Glomerular endothelial cell (primary cell): ENCODE measurements around the gene NEK6. TPM values are rescaled to one million over a fixed set of nuclear protein-coding genes. Genes with fewer than 3 reads are reported as not detected.

ENCODE experiments used
- DNase-seq: peaks from one replicate; pipeline ENCODE4 v3.0.0-alpha.2; 2011; ENCODE audit warnings: low read depth, low spot score; ENCODE audit errors: extremely low read depth
- total RNA-seq: library from RNA; depleted of rRNA; stranded (reverse); fragments of >200 nt; gene quantifications from 2 replicates; pipeline ENCODE4 v1.2.3, GENCODE V29; 2015

Gene NEK6
- total RNA-seq, 1 donor from 2014 or later = 53.8 TPM

DNA sequence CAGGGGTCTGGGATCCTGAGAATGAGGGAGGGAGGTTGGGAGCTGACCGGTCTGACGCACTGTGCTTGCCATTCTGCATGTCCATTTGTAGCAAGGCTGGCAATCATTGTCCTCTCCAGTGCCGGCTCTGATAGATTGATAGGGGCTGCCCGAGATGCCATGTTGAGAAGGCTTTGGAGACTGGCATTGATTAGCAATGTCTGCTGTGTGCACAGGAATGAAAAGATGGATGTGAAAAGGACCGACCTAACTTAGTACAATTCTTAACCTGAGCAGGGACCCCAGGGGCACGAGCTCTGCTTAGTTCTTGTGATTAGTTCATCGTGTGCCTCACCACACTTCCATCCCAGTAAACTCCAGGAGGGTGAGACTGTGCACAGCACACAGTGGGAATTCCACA lies 17.0 kb downstream of the NEK6 start:
- DNase-seq = no peak

DNA sequence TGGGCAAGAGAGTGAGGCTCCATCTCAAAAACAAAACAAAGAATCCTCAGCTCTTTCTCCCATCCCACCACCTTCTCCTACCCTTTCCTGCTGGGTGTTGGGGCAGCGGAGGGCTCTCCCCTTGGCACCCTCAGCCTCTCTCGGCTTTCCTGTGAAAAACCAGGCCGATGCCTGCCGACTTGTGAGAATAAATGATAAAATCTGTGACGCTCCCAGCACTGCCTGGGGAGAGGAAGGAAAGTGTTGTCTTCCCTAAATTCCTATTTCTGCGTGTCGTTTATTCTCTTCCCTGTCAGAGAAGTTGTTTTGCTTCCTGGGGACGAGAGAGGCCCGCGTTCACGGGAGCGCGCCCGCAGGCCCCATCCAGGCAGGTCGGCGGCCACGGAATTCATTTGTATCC lies 19.7 kb downstream of the NEK6 start:
- DNase-seq = no peak

GRCh38 chr9:124278054-124278540 lies 20.3 kb downstream of the NEK6 start:
- no peak for DNase-seq

DNA sequence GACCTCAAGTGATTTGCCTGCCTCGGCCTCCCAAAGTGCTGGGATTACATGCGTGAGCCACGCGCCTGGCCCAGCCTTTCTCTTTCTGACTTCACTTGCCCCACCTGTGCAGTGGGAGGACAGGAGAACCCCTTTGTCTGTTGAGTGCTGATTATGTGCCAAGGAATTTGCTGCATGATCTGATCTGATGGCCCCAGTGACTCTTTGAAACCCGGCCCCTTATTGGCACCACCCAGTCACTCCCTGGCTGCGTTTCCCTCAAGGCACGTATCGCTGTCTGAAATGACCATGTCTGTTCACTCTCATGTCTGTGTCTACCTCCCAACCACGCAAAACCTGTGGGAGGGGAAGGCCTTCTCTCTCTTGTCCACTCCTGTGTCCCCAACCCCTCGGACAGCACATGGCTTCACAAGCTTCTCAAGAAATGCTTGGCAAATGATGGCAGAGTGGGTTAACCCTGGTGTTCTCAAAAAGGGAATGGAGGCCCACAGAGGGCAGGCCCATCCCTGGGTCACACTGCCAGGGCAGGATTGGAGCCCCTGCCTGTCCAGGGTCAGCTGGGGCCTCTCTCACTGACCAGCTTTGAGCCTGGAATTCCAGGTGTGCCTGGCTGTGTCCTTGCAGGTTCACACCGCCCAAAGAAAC lies 21.9 kb downstream of the NEK6 start:
- no peak for DNase-seq

DNA sequence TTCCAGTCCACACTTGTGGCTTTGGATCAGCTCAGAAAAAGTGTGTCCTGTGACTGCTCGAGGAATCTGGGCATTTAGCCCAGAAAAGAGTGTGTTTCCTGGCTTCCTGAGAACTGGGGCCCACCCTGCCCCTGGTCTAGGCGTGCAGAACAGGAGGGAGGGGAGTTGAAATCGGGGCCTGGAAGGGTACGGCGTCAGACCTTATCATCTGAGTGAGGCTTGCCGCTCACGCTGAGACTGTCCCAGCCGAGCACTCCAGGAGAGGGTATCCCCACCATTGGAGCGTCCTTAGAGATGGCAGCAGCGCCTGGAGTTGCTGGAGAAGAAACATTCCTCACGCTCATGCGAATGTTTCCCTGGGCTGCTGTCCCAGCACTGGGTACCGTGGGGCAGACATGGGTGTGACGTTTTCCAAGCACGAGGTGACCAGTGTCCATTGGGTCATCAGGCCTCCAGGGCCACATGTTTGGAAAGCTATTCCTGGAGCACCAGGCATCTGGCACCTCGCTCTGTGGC lies 22.5 kb downstream of the NEK6 start:
- DNase-seq = no peak

GRCh38 chr9:124281931-124282371 lies 24.2 kb downstream of the NEK6 start:
- DNase-seq = no peak

GRCh38 chr9:124282442-124283227 lies 24.9 kb downstream of the NEK6 start:
- DNase-seq = no peak

DNA sequence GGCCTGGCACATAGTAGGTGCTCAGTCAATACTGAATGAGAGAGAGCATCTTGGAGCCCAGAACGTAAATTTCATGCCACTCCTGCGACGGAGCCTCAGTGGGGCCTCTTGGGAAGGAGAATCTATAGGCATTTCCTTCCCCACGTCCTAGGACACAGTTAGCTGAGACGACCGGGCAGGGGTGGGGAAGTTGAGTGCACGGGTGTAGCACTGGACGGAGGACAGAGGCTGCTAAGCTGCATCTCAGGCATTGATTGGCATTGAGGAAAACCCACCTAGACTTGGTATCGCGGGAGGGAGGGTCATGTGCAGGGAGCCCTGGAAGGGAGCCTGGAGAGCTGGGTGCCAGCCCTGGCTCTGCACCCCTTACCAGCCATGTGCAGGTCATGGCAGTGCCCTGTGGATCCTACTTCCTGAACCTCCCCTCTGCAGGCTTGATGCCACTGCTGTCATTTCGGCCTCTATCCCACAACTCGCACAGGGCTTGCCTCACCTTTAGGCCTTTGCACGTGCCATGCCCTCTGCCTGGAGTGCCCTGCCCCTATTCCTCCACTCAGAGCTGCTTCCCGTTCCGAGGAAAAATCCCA lies 25.6 kb downstream of the NEK6 start:
- no peak for DNase-seq

- no peak for DNase-seq
Measured at GRCh38 chr9:124284237-124284831, 26.6 kb downstream of the NEK6 start.

GRCh38 chr9:124284940-124285441 lies 27.2 kb downstream of the NEK6 start:
- DNase-seq = no peak

GRCh38 chr9:124285490-124285889 lies 27.7 kb downstream of the NEK6 start:
- DNase-seq = no peak

DNA sequence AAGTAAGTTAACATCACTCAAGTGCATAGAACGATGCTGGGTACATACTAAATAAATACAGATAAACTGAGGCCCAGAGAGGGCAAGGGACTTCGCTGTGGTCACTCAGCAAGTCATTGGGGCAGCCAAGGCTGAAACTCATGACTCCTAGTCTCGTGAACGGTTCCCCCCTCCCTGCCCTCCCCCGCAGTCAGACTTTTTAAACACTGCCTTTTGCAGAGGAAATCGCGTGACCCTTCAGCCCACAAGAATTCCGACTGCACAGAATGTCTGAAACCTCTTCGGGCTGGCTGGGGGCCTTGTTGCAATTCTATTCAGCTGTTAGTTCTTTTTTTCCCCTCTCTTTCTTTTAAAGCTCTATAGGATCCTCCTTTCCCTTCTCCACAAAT lies 28.1 kb downstream of the NEK6 start:
- DNase-seq = no peak

DNA sequence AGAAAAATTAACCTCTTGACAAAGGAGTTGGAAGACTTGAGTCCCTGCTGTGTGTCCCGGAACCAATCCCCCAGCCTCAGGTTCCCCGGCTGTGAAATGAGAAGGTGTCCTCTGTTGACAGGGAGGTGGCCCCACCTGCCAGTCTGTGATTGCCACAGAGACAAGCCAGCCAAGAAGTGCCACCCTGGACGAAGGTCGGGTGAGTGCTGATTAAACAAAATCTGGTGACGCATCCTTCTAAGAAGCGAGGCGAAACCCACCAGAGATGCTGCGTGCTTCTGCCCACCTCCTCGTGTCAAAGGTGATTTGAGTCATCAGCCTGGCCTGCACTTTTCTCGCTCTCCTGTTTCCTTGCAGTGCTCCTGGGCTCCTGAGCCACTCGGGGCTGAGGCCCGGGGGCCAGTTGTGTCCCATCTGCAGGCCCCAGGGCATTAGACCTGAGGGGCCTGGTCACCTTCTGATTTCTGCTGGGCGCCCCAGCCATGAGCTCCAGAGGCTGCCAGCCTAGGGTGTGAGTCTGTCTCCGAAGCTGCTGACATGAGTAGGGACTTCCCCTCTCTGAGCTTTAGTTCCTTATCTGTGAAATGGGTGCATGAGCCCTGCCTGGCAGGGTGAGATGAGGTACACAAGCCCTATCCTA lies 28.7 kb downstream of the NEK6 start:
- no peak for DNase-seq

DNA sequence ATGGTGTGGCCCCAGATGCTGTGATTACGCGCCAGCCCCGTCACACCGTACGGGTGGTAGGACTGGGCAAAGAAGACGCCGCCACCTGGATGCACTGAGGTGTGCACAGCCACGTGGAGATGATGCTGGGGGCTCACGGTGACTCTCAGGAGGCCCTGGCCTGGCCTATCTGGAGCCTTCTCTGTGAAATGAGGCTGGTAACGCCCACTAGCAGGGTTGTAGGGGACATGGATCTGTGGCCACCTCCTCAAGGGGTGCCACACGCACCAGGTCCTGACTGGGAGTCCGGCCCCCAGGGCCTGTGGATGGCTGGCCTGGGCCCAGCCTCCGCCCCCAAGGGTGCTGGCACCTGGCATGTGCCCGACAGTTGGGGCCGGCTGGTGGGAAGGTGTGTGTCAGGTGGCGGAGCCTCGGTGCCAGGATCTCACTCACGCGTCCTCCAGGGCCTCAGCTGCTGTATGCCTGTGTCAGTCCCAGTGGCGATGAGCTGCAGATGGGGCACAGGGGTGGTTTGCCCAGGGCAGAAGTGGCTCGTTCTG lies 32.4 kb downstream of the NEK6 start:
- DNase-seq = no peak

- no peak for DNase-seq
Measured at GRCh38 chr9:124290743-124291554, 33.2 kb downstream of the NEK6 start.

GRCh38 chr9:124291801-124292396 lies 34.1 kb downstream of the NEK6 start:
- no peak for DNase-seq

DNA sequence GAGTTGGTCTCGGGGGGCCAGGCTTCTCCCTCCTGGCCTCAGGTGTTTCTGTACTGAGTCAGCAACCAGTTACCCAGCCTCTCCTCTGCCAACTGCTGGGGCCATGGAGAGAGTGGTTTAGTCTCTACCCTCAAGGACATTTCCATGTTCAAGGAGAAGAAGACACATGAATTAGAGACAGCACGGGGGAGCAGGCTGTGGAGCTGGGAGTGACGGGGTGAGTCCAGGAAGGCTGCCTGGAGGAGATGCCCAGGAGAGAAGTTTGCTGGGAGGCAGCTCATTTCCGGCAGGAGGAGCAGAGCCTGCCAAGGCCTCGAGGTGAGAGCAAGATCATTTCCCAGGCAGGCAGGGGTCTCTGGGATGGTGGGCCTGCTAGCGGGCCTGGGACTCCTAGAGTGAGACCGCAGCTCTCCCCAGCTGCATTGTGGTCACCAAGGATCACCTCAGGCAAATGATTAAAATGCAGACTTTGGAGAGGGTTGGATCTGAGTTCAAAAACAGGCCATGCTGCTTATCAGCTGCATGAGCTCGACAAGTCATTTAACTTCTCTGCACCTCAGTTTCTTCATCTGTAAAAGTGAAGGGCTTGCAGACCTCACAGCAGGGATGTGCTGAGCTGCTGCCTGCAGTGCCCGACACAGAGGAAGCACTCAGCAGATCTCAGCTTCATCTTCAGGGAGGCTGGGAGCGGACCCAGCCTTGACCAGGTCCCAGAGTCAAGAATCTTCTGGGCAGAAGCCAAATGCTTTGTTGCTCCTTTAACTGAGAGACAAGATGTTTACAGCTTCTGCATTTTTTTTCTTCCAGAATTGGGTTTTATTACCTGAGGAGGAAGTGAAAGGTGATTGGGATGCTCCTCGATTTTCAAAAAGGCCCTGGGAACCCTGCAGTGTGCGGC lies 35.2 kb downstream of the NEK6 start:
- DNase-seq = no peak
